Measurements from ENCODE around the gene UMODL1. TPM values are rescaled to one million over a fixed set of nuclear protein-coding genes. Genes with fewer than 3 reads are reported as not detected.

Gene UMODL1
- total and polyA plus RNA-seq, 2 donors (not counting 3 experiments of a cell fraction or from before 2014, with no cell fraction given) = not detected

- H4K20me1 ChIP-seq (replicated peaks; ENCODE audit: control insufficient read depth, extremely low read depth, insufficient read depth, low read length) = no peaks in the 10 kb centered on the region
- no peaks in the 10 kb centered on the region for H3K9me1 ChIP-seq (replicated peaks; ENCODE audit: control insufficient read depth, extremely low read depth, insufficient read depth, low read length)
- no peak overlapping the region for H2AFZ ChIP-seq (ENCODE audit: low read depth, low read length)
- dilution Hi-C loops (cut with MboI; ENCODE audit: extremely low pct_ligation_motif_present, low sequenced_read_pairs) = no loop called here
- no peak overlapping the region for H3K9ac ChIP-seq (replicated peaks; ENCODE audit: extremely low read depth, insufficient read depth, low read length)
- intact Hi-C loops (cut with micrococcal nuclease) = no loop called here
- H3K4me2 ChIP-seq (ENCODE audit: insufficient read depth, low read length) = no peak overlapping the region
- CTCF ChIA-PET = interaction anchor here (1.2 kb wide), 3 partner anchors 53 to 221 kb away, joined by 3 to 4 read pairs (median 3); no protein-coding TSS in a partner anchor
- DNase-seq (ENCODE audit: low read depth, low spot score) (no peak), FAIRE-seq (no peak)
- H3K27me3 ChIP-seq (ENCODE audit: control insufficient read depth in 2 of 2, insufficient read depth in 2 of 2, low read length in 2 of 2) = peaks cover 0 to 2% of the 10 kb centered on the region in 2 experiments
- no peak overlapping the region for H3K4me3 ChIP-seq (replicated peaks in 1 of 3; ENCODE audit: insufficient read depth in 1 of 3, low read depth in 1 of 3, low read length in 3 of 3)
- H3K4me1 ChIP-seq (ENCODE audit: control insufficient read depth, extremely low read depth, insufficient read depth, low read length) = peaks cover 5% of the 10 kb centered on the region
- H3K27ac ChIP-seq (ENCODE audit: insufficient read depth, low read depth, low read length) = no peak overlapping the region
- no TSS peak for BruUV-seq (replicated peaks)
- no peaks in the 10 kb centered on the region for H3K36me3 ChIP-seq (ENCODE audit: control insufficient read depth in 2 of 2, extremely low read depth in 1 of 2, insufficient read depth in 2 of 2, low read length in 2 of 2)
- POLR2A ChIA-PET = no interaction called here
- no peaks in the 10 kb centered on the region for H3K9me3 ChIP-seq (replicated peaks; ENCODE audit: control insufficient read depth, insufficient read depth, low read length)
- no peaks in the 10 kb centered on the region for H3K79me2 ChIP-seq (ENCODE audit: control insufficient read depth, insufficient read depth, low read length)
- no peak for TF ChIP-seq MYC (IDR thresholded peaks at IDR 0.05; ENCODE audit: low read depth, low read length)
- TF ChIP-seq FOS (IDR thresholded peaks at IDR 0.05; ENCODE audit: borderline replicate concordance, insufficient read depth, low read length) = no peak
- TF ChIP-seq POLR2A (IDR thresholded peaks at IDR 0.05; ENCODE audit: low read depth, low read length) = no peak
- TF ChIP-seq CTCF (IDR thresholded peaks at IDR 0.05; ENCODE audit: extremely low read depth in 1 of 2, insufficient read depth in 1 of 2, low read depth in 1 of 2, low read length in 2 of 2) = no peak
- TF ChIP-seq JUN (IDR thresholded peaks at IDR 0.05; ENCODE audit: borderline replicate concordance, insufficient read depth, insufficient read length, low read depth) = no peak
- no peak for TF ChIP-seq GATA2 (IDR thresholded peaks at IDR 0.05; ENCODE audit: insufficient read depth, insufficient read length, low read depth, low read length)
- TF ChIP-seq POLR2AphosphoS5 (IDR thresholded peaks at IDR 0.05; ENCODE audit: insufficient read depth, low read depth, low read length) = no peak
- no peak for TF ChIP-seq EZH2 (IDR thresholded peaks at IDR 0.05; ENCODE audit: borderline replicate concordance, low read depth, low read length, severe bottlenecking)
- no peak for TF ChIP-seq MAX (IDR thresholded peaks at IDR 0.05; ENCODE audit: insufficient read depth, insufficient read length)
Measured at GRCh38 chr21:42037516-42037915, 33.6 kb upstream of the UMODL1 start.

Data from endothelial cell of umbilical vein (primary cell).